Epithelial cell of esophagus (primary cell): Measurements from ENCODE around the gene RBM33.

ENCODE experiments used
- DNase-seq: peaks from one replicate; pipeline ENCODE4 v3.0.0; 2010; ENCODE audit warnings: low read depth
- H3K4me3 ChIP-seq: 2 replicates; pipeline ENCODE4 v1.5.1; 2011; ENCODE audit warnings: mild to moderate bottlenecking, low read length, control low read depth
- CTCF ChIP-seq: IDR thresholded peaks from 2 replicates; pipeline ENCODE4 v1.5.1; 2011; ENCODE audit warnings: low read depth, mild to moderate bottlenecking, low read length, control low read depth, inconsistent platforms; ENCODE audit not compliant: insufficient read depth; ENCODE audit errors: missing control alignments

The RBM33 gene

GRCh38 chr7:155795951-155796350, 151.5 kb downstream of the RBM33 start:
- no peak overlapping the region for H3K4me3 ChIP-seq
- TF ChIP-seq CTCF = no peak
- DNase-seq = no peak

- no peak overlapping the region for H3K4me3 ChIP-seq
- peak; percentile 61 for TF ChIP-seq CTCF
- DNase-seq = peak; percentile 51
Observed at GRCh38 chr7:155796381-155797261, 152.2 kb downstream of the RBM33 start.

GRCh38 chr7:155797262-155798250, 153.1 kb downstream of the RBM33 start:
- no peak overlapping the region for H3K4me3 ChIP-seq
- no peak for TF ChIP-seq CTCF
- DNase-seq = no peak

GRCh38 chr7:155798673-155799439, 154.4 kb downstream of the RBM33 start:
- TF ChIP-seq CTCF = no peak
- no peak overlapping the region for H3K4me3 ChIP-seq
- DNase-seq = no peak

- TF ChIP-seq CTCF = no peak
- H3K4me3 ChIP-seq = no peak overlapping the region
- DNase-seq = no peak
Observed at GRCh38 chr7:155799514-155799913, 155.1 kb downstream of the RBM33 start.

- TF ChIP-seq CTCF = no peak
- H3K4me3 ChIP-seq = no peak overlapping the region
- DNase-seq = no peak
Observed at GRCh38 chr7:155800301-155800700, 155.8 kb downstream of the RBM33 start.
